SU-DHL-6 (cell line): ENCODE data around the gene SBK3.

ENCODE experiments used
- H2AFZ ChIP-seq: fragments of 200-600 bp; sonication (generic); 2 replicates; pipeline ENCODE4 v1.6.1; 2014; ENCODE audit warnings: low read depth, mild to moderate bottlenecking, moderate library complexity, mixed read lengths, antibody characterized with exemption, low read length; ENCODE audit not compliant: severe bottlenecking
- H3F3A ChIP-seq: fragments of 200-600 bp; shearing (Covaris generic); 2 replicates; pipeline ENCODE4 v1.6.0; 2016; ENCODE audit warnings: antibody characterized with exemption, mild to moderate bottlenecking; ENCODE audit not compliant: insufficient read depth
- H3K27ac ChIP-seq: fragments of 200-600 bp; sonication (generic); 2 replicates; pipeline ENCODE4 v1.5.1; 2016; ENCODE audit warnings: low read depth, mild to moderate bottlenecking, low read length, moderate library complexity, mixed read lengths
- H3K27me3 ChIP-seq: fragments of 200-600 bp; sonication (generic), shearing (Covaris generic); 2 replicates; pipeline ENCODE4 v1.6.0; 2014; ENCODE audit warnings: mild to moderate bottlenecking, low read length
- H3K36me3 ChIP-seq: fragments of 200-600 bp; sonication (generic); 2 replicates; pipeline ENCODE4 v1.6.1; 2014; ENCODE audit warnings: mild to moderate bottlenecking, low read length, mixed read lengths
- H3K4me2 ChIP-seq: fragments of 300-600, 200-600 bp; shearing (Covaris generic), sonication (generic); 2 replicates; pipeline ENCODE4 v1.6.0; 2014; ENCODE audit warnings: low read length, low read depth, mild to moderate bottlenecking; ENCODE audit not compliant: poor library complexity, severe bottlenecking
- H3K4me3 ChIP-seq: fragments of 200-600 bp; sonication (generic); 2 replicates; pipeline ENCODE4 v1.5.1; 2014; ENCODE audit warnings: antibody characterized with exemption, low read length, mild to moderate bottlenecking, mixed read lengths; ENCODE audit not compliant: insufficient read depth, poor library complexity, severe bottlenecking
- H3K79me2 ChIP-seq: fragments of 200-600 bp; sonication (generic); 2 replicates; pipeline ENCODE4 v1.6.1; 2014; ENCODE audit warnings: mild to moderate bottlenecking, low read length, moderate library complexity; ENCODE audit not compliant: insufficient read depth
- H3K9ac ChIP-seq: fragments of 200-600 bp; sonication (generic); 2 replicates; pipeline ENCODE4 v1.7.0; 2014; ENCODE audit warnings: mild to moderate bottlenecking, low read length
- H3K9me2 ChIP-seq: fragments of 200-600 bp; sonication (generic); replicated peaks from 2 replicates; pipeline ENCODE4 v1.6.1; 2014; ENCODE audit warnings: low read length; ENCODE audit not compliant: insufficient read depth
- H3K9me3 ChIP-seq: fragments of 200-600 bp; sonication (generic); 2 replicates; pipeline ENCODE4 v1.6.1; 2014; ENCODE audit warnings: low read length, mixed read lengths; ENCODE audit not compliant: insufficient read depth
- H4K20me1 ChIP-seq: fragments of 200-600 bp; sonication (generic); 2 replicates; pipeline ENCODE4 v1.6.1; 2014; ENCODE audit warnings: low read depth, mild to moderate bottlenecking, antibody characterized with exemption, low read length, moderate library complexity, mixed read lengths
- EZH2phosphoT487 ChIP-seq: fragments of 200-600 bp; sonication (generic), shearing (Covaris generic); conservative IDR thresholded peaks from 2 replicates; pipeline ENCODE4 v1.6.1; 2018; ENCODE audit warnings: mild to moderate bottlenecking, antibody characterized with exemption, low read length, moderate library complexity, mixed read lengths
- TF ChIP-seq, protein P1 (sequence below): fragments of 200-600 bp; sonication (generic); IDR thresholded peaks from one replicate; pipeline ENCODE4 v1.5.1; 2017; ENCODE audit warnings: antibody characterized with exemption, mild to moderate bottlenecking, low read length, moderate library complexity; ENCODE audit not compliant: insufficient read depth, poor library complexity, severe bottlenecking

Gene SBK3

GRCh38 chr19:55502197-55502952 is 43.0 kb downstream of the SBK3 start:
- H3K36me3 ChIP-seq = no peaks in the 10 kb centered on the region
- H4K20me1 ChIP-seq = no peaks in the 10 kb centered on the region

GRCh38 chr19:55500368-55500952 is 44.9 kb downstream of the SBK3 start:
- no peaks in the 10 kb centered on the region for H3K79me2 ChIP-seq
- no peak overlapping the region for H3K9ac ChIP-seq
- no peaks in the 10 kb centered on the region for H3K9me3 ChIP-seq
- no peaks in the 10 kb centered on the region for H3K27me3 ChIP-seq
- H3K4me2 ChIP-seq = no peak overlapping the region
- H3F3A ChIP-seq = no peaks in the 10 kb centered on the region
- no peak overlapping the region for H3K27ac ChIP-seq
- H3K4me3 ChIP-seq = no peak overlapping the region
- no peaks in the 10 kb centered on the region for H3K36me3 ChIP-seq
- H2AFZ ChIP-seq = no peak overlapping the region
- TF ChIP-seq, protein P1, sequence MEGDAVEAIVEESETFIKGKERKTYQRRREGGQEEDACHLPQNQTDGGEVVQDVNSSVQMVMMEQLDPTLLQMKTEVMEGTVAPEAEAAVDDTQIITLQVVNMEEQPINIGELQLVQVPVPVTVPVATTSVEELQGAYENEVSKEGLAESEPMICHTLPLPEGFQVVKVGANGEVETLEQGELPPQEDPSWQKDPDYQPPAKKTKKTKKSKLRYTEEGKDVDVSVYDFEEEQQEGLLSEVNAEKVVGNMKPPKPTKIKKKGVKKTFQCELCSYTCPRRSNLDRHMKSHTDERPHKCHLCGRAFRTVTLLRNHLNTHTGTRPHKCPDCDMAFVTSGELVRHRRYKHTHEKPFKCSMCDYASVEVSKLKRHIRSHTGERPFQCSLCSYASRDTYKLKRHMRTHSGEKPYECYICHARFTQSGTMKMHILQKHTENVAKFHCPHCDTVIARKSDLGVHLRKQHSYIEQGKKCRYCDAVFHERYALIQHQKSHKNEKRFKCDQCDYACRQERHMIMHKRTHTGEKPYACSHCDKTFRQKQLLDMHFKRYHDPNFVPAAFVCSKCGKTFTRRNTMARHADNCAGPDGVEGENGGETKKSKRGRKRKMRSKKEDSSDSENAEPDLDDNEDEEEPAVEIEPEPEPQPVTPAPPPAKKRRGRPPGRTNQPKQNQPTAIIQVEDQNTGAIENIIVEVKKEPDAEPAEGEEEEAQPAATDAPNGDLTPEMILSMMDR = no peak
- no peak for TF ChIP-seq EZH2phosphoT487
- no peaks in the 10 kb centered on the region for H3K9me2 ChIP-seq
- no peaks in the 10 kb centered on the region for H4K20me1 ChIP-seq

More at GRCh38 chr19:55502197-55502952, 43.0 kb downstream of the SBK3 start:
- H3K4me3 ChIP-seq = no peak overlapping the region
- no peak for TF ChIP-seq EZH2phosphoT487
- TF ChIP-seq, protein P1 = no peak
- no peak overlapping the region for H3K27ac ChIP-seq
- H2AFZ ChIP-seq = no peak overlapping the region
- no peak overlapping the region for H3K4me2 ChIP-seq
- H3K9ac ChIP-seq = no peak overlapping the region
- H3K9me3 ChIP-seq = no peaks in the 10 kb centered on the region
- no peaks in the 10 kb centered on the region for H3F3A ChIP-seq
- H3K27me3 ChIP-seq = no peaks in the 10 kb centered on the region
- no peaks in the 10 kb centered on the region for H3K79me2 ChIP-seq
- no peaks in the 10 kb centered on the region for H3K9me2 ChIP-seq

GRCh38 chr19:55498246-55498840 is 47.0 kb downstream of the SBK3 start:
- Histone ChIP-seq H3K4me2 (no peak overlapping the region), H3K9ac (no peak overlapping the region), H3K36me3 (no peaks in the 10 kb centered on the region), H2AFZ (no peak overlapping the region), H4K20me1 (no peaks in the 10 kb centered on the region), H3K27ac (no peak overlapping the region), H3F3A (no peaks in the 10 kb centered on the region), H3K27me3 (no peaks in the 10 kb centered on the region), H3K4me3 (no peak overlapping the region), H3K79me2 (no peaks in the 10 kb centered on the region), H3K9me2 (no peaks in the 10 kb centered on the region), H3K9me3 (no peaks in the 10 kb centered on the region)
- TF ChIP-seq, protein P1 = no peak
- no peak for TF ChIP-seq EZH2phosphoT487
